ENCODE results near the gene TMCC1.

The TMCC1 gene

DNA sequence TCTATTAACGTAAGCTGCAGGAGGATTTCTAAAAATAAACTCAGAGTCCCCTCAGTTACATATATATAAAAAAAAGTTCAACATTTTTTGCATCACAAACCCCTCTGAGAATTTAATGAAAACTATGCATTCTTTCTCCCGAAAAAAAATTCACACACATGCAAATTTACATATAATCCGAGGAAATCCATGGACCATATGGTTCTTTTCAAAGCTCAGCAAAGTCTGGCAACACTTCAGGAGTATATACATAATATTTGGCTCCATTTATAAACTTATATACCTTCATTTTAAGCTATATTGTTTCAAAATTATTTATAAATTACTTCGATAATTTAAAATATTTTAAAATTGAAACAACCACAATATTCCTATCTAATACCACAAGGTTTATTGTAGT, 146.4 kb downstream of the TMCC1 start:
- Histone ChIP-seq H2AFZ (ENCODE audit: low read depth) (no peak overlapping the region), H3K79me2 (ENCODE audit: insufficient read depth, low read depth) (no peaks in the 10 kb centered on the region), H3K27me3 (ENCODE audit: insufficient read depth, low read depth) (no peaks in the 10 kb centered on the region), H3K27ac (no peak overlapping the region), H3K4me3 (IDR thresholded peaks at IDR 0.05; ENCODE audit: insufficient read depth, low read depth, low read length) (no peak overlapping the region), H3K9ac (no peak overlapping the region), H3K36me3 (ENCODE audit: insufficient read depth) (no peaks in the 10 kb centered on the region), H4K20me1 (ENCODE audit: insufficient read depth) (no peaks in the 10 kb centered on the region), H3K4me2 (no peak overlapping the region), H3K4me1 (ENCODE audit: low read depth, poor library complexity, severe bottlenecking) (no peaks in the 10 kb centered on the region)
- TF ChIP-seq, protein P1, sequence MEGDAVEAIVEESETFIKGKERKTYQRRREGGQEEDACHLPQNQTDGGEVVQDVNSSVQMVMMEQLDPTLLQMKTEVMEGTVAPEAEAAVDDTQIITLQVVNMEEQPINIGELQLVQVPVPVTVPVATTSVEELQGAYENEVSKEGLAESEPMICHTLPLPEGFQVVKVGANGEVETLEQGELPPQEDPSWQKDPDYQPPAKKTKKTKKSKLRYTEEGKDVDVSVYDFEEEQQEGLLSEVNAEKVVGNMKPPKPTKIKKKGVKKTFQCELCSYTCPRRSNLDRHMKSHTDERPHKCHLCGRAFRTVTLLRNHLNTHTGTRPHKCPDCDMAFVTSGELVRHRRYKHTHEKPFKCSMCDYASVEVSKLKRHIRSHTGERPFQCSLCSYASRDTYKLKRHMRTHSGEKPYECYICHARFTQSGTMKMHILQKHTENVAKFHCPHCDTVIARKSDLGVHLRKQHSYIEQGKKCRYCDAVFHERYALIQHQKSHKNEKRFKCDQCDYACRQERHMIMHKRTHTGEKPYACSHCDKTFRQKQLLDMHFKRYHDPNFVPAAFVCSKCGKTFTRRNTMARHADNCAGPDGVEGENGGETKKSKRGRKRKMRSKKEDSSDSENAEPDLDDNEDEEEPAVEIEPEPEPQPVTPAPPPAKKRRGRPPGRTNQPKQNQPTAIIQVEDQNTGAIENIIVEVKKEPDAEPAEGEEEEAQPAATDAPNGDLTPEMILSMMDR (conservative IDR thresholded peaks at IDR 0.05; ENCODE audit: low read depth, low read length), result no peak

DNA sequence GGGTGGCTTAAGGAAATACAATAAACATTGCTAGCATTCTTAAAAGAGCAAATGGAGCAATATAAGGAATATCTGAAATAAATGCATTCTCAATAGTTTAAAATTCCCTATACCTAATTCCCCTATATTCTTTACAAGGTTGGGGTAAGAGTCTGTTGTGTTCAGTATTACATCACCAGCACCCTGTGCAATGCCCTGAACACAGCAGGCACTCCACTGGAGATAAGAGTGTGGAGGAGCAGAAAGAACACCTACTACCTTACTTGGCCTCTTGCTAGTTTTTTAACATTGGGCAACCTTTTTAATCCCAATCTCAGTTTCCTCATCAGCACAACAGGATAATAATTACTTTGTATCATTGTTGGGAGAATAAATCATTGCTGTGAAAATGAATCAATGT, 146.9 kb downstream of the TMCC1 start:
- H3K4me2 ChIP-seq, result no peak overlapping the region

GRCh38 chr3:129745253-129745652, 148.3 kb downstream of the TMCC1 start:
- H3K4me3 ChIP-seq (IDR thresholded peaks at IDR 0.05; ENCODE audit: insufficient read depth, low read depth, low read length), result no peak overlapping the region
- TF ChIP-seq, protein P1 (conservative IDR thresholded peaks at IDR 0.05; ENCODE audit: low read depth, low read length), result no peak
- no peak overlapping the region for H2AFZ ChIP-seq (ENCODE audit: low read depth)
- no peaks in the 10 kb centered on the region for H3K79me2 ChIP-seq (ENCODE audit: insufficient read depth, low read depth)
- no peak overlapping the region for H3K9ac ChIP-seq
- no peaks in the 10 kb centered on the region for H3K4me1 ChIP-seq (ENCODE audit: low read depth, poor library complexity, severe bottlenecking)
- no peaks in the 10 kb centered on the region for H4K20me1 ChIP-seq (ENCODE audit: insufficient read depth)
- H3K4me2 ChIP-seq, result no peak overlapping the region
- no peaks in the 10 kb centered on the region for H3K27me3 ChIP-seq (ENCODE audit: insufficient read depth, low read depth)
- no peak overlapping the region for H3K27ac ChIP-seq
- no peaks in the 10 kb centered on the region for H3K36me3 ChIP-seq (ENCODE audit: insufficient read depth)

More for the DNA sequence above, 146.9 kb downstream of the TMCC1 start:
- no peaks in the 10 kb centered on the region for H3K4me1 ChIP-seq (ENCODE audit: low read depth, poor library complexity, severe bottlenecking)
- H3K4me3 ChIP-seq (IDR thresholded peaks at IDR 0.05; ENCODE audit: insufficient read depth, low read depth, low read length), result no peak overlapping the region
- H2AFZ ChIP-seq (ENCODE audit: low read depth), result no peak overlapping the region
- H3K79me2 ChIP-seq (ENCODE audit: insufficient read depth, low read depth), result no peaks in the 10 kb centered on the region
- H3K36me3 ChIP-seq (ENCODE audit: insufficient read depth), result no peaks in the 10 kb centered on the region
- TF ChIP-seq, protein P1 (conservative IDR thresholded peaks at IDR 0.05; ENCODE audit: low read depth, low read length), result no peak
- no peaks in the 10 kb centered on the region for H3K27me3 ChIP-seq (ENCODE audit: insufficient read depth, low read depth)
- H3K9ac ChIP-seq, result no peak overlapping the region
- no peaks in the 10 kb centered on the region for H4K20me1 ChIP-seq (ENCODE audit: insufficient read depth)
- H3K27ac ChIP-seq, result no peak overlapping the region

GRCh38 chr3:129741794-129742193, 151.7 kb downstream of the TMCC1 start:
- Histone ChIP-seq H3K27me3 (ENCODE audit: insufficient read depth, low read depth) (no peaks in the 10 kb centered on the region), H3K27ac (no peak overlapping the region)
- TF ChIP-seq, protein P1 (conservative IDR thresholded peaks at IDR 0.05; ENCODE audit: low read depth, low read length), result no peak

More at GRCh38 chr3:129741794-129742193, 151.7 kb downstream of the TMCC1 start:
- Histone ChIP-seq H4K20me1 (ENCODE audit: insufficient read depth) (no peaks in the 10 kb centered on the region), H3K9ac (no peak overlapping the region), H3K4me3 (IDR thresholded peaks at IDR 0.05; ENCODE audit: insufficient read depth, low read depth, low read length) (no peak overlapping the region), H3K4me1 (ENCODE audit: low read depth, poor library complexity, severe bottlenecking) (no peaks in the 10 kb centered on the region), H2AFZ (ENCODE audit: low read depth) (no peak overlapping the region), H3K79me2 (ENCODE audit: insufficient read depth, low read depth) (no peaks in the 10 kb centered on the region), H3K4me2 (no peak overlapping the region), H3K36me3 (ENCODE audit: insufficient read depth) (no peaks in the 10 kb centered on the region)

Measured in KMS-11 (cell line).